K562 (cell line): ENCODE results near the gene GIMAP8. TPM values are rescaled to one million over a fixed set of nuclear protein-coding genes. Genes with fewer than 3 reads are reported as not detected.

Experiments used
- ATAC-seq: fragments of 200-7000 bp; cut with Tn5 transposase; 3 replicates; pipeline ENCODE4 v1.9.1; 2020; ENCODE audit warnings: moderate library complexity
- BruUV-seq: library from RNA; stranded (reverse); fragments of 400-500 nt; replicated peaks from 2 replicates; lab custom pipeline; 2021; lab: Mats Ljungman, UMichigan
- CTCF ChIA-PET: fragments of 300-600 bp; formaldehyde crosslinking; extraction: SDS; loops from one replicate; lab custom pipeline; 2021; ENCODE audit warnings: low intra/inter-chr PET ratio; lab: Yijun Ruan, JAX
- POLR2A ChIA-PET: fragments of 300-600, 350-650 bp; sonication (Branson Sonifier 250); formaldehyde crosslinking; extraction: SDS; loops from one replicate; lab custom pipeline; 2021; ENCODE audit warnings: antibody characterized with exemption, inconsistent platforms; lab: Yijun Ruan, JAX
- DNase-seq, 4 experiments: peaks; one replicate each; pipeline versions ENCODE4 v3.0.0 to v3.0.0-alpha.2; 2011 to 2018; ENCODE audit warnings: low spot score in 3 of 4, mixed read lengths in 3 of 4; ENCODE audit errors: extremely low read depth in 1 of 4
- FAIRE-seq: peaks from 2 replicates; lab custom pipeline; 2011; peaks lifted over from hg19 to GRCh38; lab: Jason Lieb, UNC
- H2AFZ ChIP-seq: 2 replicates; pipeline ENCODE4 v1.6.0; 2011; ENCODE audit warnings: low read depth, low read length, control low read depth, inconsistent platforms
- H3K27ac ChIP-seq: fragments of 200-600 bp; 3 replicates; pipeline ENCODE4 v1.8.0; 2011; ENCODE audit warnings: low read depth, mild to moderate bottlenecking, control low read depth, inconsistent platforms, low read length, moderate library complexity, mixed read lengths; ENCODE audit errors: extremely low read depth
- H3K27me3 ChIP-seq, 2 experiments: fragments of 300-600 bp in 1 of 2; 2 replicates in 1 of 2; 3 replicates in 1 of 2; pipeline versions ENCODE4 v1.6.0 to v1.8.0; 2011; ENCODE audit warnings: inconsistent platforms in 2 of 2, low read length in 2 of 2, mild to moderate bottlenecking in 1 of 2, mixed read lengths in 1 of 2, moderate library complexity in 1 of 2; ENCODE audit not compliant: control insufficient read depth in 2 of 2, insufficient read depth in 2 of 2
- H3K36me3 ChIP-seq: fragments of 300-600 bp; 3 replicates; pipeline ENCODE4 v1.8.0; 2011; ENCODE audit warnings: mild to moderate bottlenecking, low read length, inconsistent platforms; ENCODE audit not compliant: control insufficient read depth, insufficient read depth
- H3K4me1 ChIP-seq, 2 experiments: fragments of 200-600 bp in 1 of 2; replicated peaks in 1 of 2; 2 replicates in 1 of 2; 3 replicates in 1 of 2; pipeline versions ENCODE4 v1.5.1 to v1.8.0; 2011; ENCODE audit warnings: inconsistent platforms in 2 of 2, low read length in 2 of 2, mild to moderate bottlenecking in 1 of 2, mixed read lengths in 1 of 2, moderate library complexity in 1 of 2; ENCODE audit not compliant: control insufficient read depth in 2 of 2, insufficient read depth in 2 of 2
- H3K4me2 ChIP-seq: 2 replicates; pipeline ENCODE4 v1.6.1; 2011; ENCODE audit warnings: low read length, control low read depth, inconsistent platforms, mixed read lengths; ENCODE audit not compliant: insufficient read depth
- H3K4me3 ChIP-seq: fragments of 200-600 bp; sonication (generic), shearing (Covaris generic); 2 replicates; pipeline ENCODE4 v1.5.1; 2016; ENCODE audit warnings: control low read depth, inconsistent platforms
- H3K79me2 ChIP-seq: fragments of 200-600 bp; 3 replicates; pipeline ENCODE4 v1.8.0; 2011; ENCODE audit warnings: low read length, inconsistent platforms; ENCODE audit not compliant: control insufficient read depth, insufficient read depth
- H3K9ac ChIP-seq, 2 experiments: 2 replicates each; pipeline versions ENCODE4 v1.6.0 to v1.6.1; 2011; ENCODE audit warnings: low read depth in 2 of 2, low read length in 2 of 2, control low read depth in 1 of 2, inconsistent platforms in 1 of 2, mild to moderate bottlenecking in 1 of 2, mixed read lengths in 1 of 2; ENCODE audit not compliant: insufficient read depth in 1 of 2
- H3K9me1 ChIP-seq: one replicate; pipeline ENCODE4 v1.6.0; 2011; ENCODE audit warnings: inconsistent platforms, mild to moderate bottlenecking, low read length, moderate library complexity; ENCODE audit not compliant: control insufficient read depth, insufficient read depth
- H3K9me3 ChIP-seq: replicated peaks from 2 replicates; pipeline ENCODE4 v1.5.1; 2011; ENCODE audit warnings: low read depth, low read length, inconsistent platforms; ENCODE audit not compliant: control insufficient read depth, insufficient read depth
- H4K20me1 ChIP-seq: replicated peaks from 2 replicates; pipeline ENCODE4 v1.6.1; 2011; ENCODE audit warnings: low read length, inconsistent platforms, mixed read lengths; ENCODE audit not compliant: control insufficient read depth, insufficient read depth
- ESRRA ChIP-seq: fragments of 450-650 bp; IDR thresholded peaks from 2 replicates; pipeline ENCODE4 v1.6.1; 2014; ENCODE audit warnings: low read depth, mild to moderate bottlenecking, moderate library complexity, borderline replicate concordance
- ZNF134 ChIP-seq: fragments of 250-450 bp; sonication (Bioruptor Pico); conservative IDR thresholded peaks from 2 replicates; pipeline ENCODE4 v1.4.0; 2020
- WGBS: fragments of 100-300 bp; shearing (Covaris generic); methylation state at CpG from one replicate; pipeline ENCODE4 v1.1.6; 2016; ENCODE audit warnings: low coverage, mixed read lengths; ENCODE audit not compliant: insufficient coverage; ENCODE audit errors: missing lambda C conversion rate; 5-methylcytosine and 5-hydroxymethylcytosine counted together
- in situ Hi-C: fragments of 300-500 bp; cut with MboI; formaldehyde crosslinking; loops from 4 replicates; pipeline ENCODE4 v1.15.0; 2018; ENCODE audit warnings: inconsistent platforms, mixed read lengths
- intact Hi-C: fragments of 100-400 bp; cut with micrococcal nuclease; formaldehyde crosslinking; loops from 2 replicates; pipeline ENCODE4 v1.14.2; 2022
- polyA plus RNA-seq, 8 experiments: library from polyadenylated mRNA; depleted of rRNA in 4 of 8; stranded (reverse) in 5 of 8; unstranded in 3 of 8; fragments of >200 nt; fragmentation: Nextera tagmentation in 2 of 8; fragmentation: Illumina TruSeq in 1 of 8; extraction: Ambion mirVana in 2 of 8; extraction: Trizol in 1 of 8; gene quantifications; 2 replicates each; pipeline versions ENCODE4 v1.2.1 to v1.2.3, GENCODE V29; 2011 to 2014; ENCODE audit warnings: inconsistent platforms in 1 of 8, missing spikeins in 1 of 8
- total RNA-seq, 7 experiments: library from RNA; depleted of rRNA in 6 of 7; stranded (reverse); fragments of >200 nt in 6 of 7; fragmentation: Illumina TruSeq in 2 of 7; extraction: Trizol in 2 of 7; gene quantifications; 2 replicates each; pipeline versions ENCODE4 v1.2.1 to v1.2.3, GENCODE V29; 2011 to 2021; ENCODE audit warnings: low replicate concordance in 1 of 7
- TF ChIP-seq, protein P1 (sequence below): sonication (generic); formaldehyde crosslinking; IDR thresholded peaks from 2 replicates; pipeline ENCODE4 v1.9.0; 2022; ENCODE audit warnings: mild to moderate bottlenecking, missing genetic modification reagents

GIMAP8 gene
- total and polyA plus RNA-seq, 9 of the 15 experiments (the other 6 are each of a cell fraction or from before 2014, with no cell fraction given), result not detected

DNA sequence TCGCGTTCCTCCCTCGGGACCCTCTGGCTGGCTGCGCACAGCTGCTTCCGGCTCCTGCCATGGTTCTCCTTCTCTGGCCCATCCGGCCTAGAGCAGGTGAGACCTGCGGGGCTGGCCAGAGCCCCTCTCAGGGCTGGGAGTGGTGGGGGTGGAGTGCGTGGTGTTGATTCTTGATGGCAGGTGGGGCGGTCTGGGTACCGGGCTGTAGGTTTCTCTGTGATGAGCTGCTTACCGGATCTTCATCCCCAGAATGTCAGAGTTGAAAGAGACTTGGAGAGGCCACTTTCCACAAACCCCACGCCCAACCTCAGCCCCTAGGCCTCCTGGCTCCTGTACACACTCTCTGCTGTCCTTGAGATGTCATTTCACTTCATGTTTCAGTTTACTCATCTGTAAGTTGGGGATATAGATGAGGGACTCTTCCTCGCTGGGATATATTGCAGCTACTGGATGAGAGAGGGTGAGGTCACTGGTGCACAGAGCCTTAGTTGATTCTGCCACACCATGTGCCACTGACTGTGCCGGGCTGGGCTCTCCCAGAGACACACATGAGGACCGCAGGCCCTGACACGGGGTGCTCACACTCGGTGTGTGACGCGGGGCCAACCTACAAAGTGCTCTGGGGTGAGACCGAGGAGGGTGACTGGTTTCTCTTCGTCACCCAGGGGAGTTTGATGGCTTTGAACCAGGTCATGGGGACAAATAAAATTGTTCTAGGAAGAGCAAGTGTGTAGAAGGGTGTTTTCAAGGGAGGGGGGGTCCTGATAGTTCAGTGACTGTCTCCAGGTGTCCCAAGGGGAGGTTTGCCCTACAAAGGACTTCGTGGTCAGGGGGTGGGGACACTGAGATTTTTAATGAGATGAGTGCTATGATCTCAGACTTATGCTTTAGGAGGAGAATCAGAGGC is 41.8 kb upstream of the GIMAP8 start:
- H3K4me2 ChIP-seq, result no peak overlapping the region
- H4K20me1 ChIP-seq, result no peaks in the 10 kb centered on the region
- H3K79me2 ChIP-seq, result peaks cover 23% of the 10 kb centered on the region; the same call in 2 of the 3 replicates
- H3K27ac ChIP-seq, result no peak overlapping the region
- H3K4me3 ChIP-seq, result no peak overlapping the region
- H3K4me1 ChIP-seq, result peaks cover 27 to 57% of the 10 kb centered on the region in 2 experiments
- peaks cover 13% of the 10 kb centered on the region; the same call in 1 of the 3 replicates for H3K36me3 ChIP-seq
- POLR2A ChIA-PET, result interaction anchor here (0.9 to 1.4 kb wide), 6 partner anchors 9 to 40 kb away, joined by 3 to 5 read pairs (median 4); partner anchors contain the start of gene REPIN1
- intact Hi-C loops, result no loop called here
- no peaks in the 10 kb centered on the region for H3K27me3 ChIP-seq
- 86% methylated on average over 22 of the region's 22 CpGs for WGBS
- H2AFZ ChIP-seq, result no peak overlapping the region
- DNase-seq, result no peak
- ATAC-seq, result no peak
- H3K9me1 ChIP-seq, result peaks cover 2% of the 10 kb centered on the region
- FAIRE-seq, result no peak
- no peaks in the 10 kb centered on the region for H3K9me3 ChIP-seq
- TF ChIP-seq ESRRA (peak; percentile 55; the same call in 1 of the 2 replicates), ZNF134 (CRISPR knock-in tag) (no peak)
- TF ChIP-seq, protein P1, sequence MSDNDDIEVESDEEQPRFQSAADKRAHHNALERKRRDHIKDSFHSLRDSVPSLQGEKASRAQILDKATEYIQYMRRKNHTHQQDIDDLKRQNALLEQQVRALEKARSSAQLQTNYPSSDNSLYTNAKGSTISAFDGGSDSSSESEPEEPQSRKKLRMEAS, result peak; percentile 24; the same call in 1 of the 2 replicates
- TF ChIP-seq, all 486 proteins: peak for 2
- in situ Hi-C loops, result no loop called here
- peak overlapping the region in 1 of 2 experiments; percentile 46; a peak in 1 of 4 replicates for H3K9ac ChIP-seq
- CTCF ChIA-PET, result no interaction called here
- BruUV-seq, result no TSS peak
